K562 (cell line): ENCODE measurements around the gene PA2G4. TPM values are rescaled to one million over a fixed set of nuclear protein-coding genes. Genes with fewer than 3 reads are reported as not detected.

ENCODE experiments used
- CBFA2T3 ChIP-seq: fragments of 450-650 bp; IDR thresholded peaks from 2 replicates; pipeline ENCODE4 v1.6.1; 2017
- CREB3 ChIP-seq: fragments of 450-650 bp; conservative IDR thresholded peaks from 2 replicates; pipeline ENCODE4 v1.6.1; 2016; ENCODE audit warnings: missing genetic modification characterization, low read depth, mild to moderate bottlenecking, missing compliant biosample characterization, moderate library complexity
- CREB5 ChIP-seq: fragments of 250-450 bp; sonication (Bioruptor Pico); IDR thresholded peaks from 2 replicates; pipeline ENCODE4 v1.5.0; 2020; ENCODE audit warnings: mild to moderate bottlenecking
- CTBP1 ChIP-seq: fragments of 450-650 bp; IDR thresholded peaks from 2 replicates; pipeline ENCODE4 v1.6.1; 2016; ENCODE audit warnings: borderline replicate concordance
- MYBL2 ChIP-seq, 2 experiments: fragments of 450-650 bp in 1 of 2; sonication (generic) in 1 of 2; formaldehyde crosslinking in 1 of 2; IDR thresholded peaks; 2 replicates each; pipeline versions ENCODE4 v1.6.1 to v1.8.1; 2017 to 2022; ENCODE audit warnings: borderline replicate concordance in 1 of 2, inconsistent platforms in 1 of 2, low read depth in 1 of 2, mild to moderate bottlenecking in 1 of 2, missing genetic modification reagents in 1 of 2, moderate library complexity in 1 of 2
- NCOA1 ChIP-seq: fragments of 450-650 bp; IDR thresholded peaks from 2 replicates; pipeline ENCODE4 v1.6.1; 2016; ENCODE audit warnings: low read depth
- NFE2 ChIP-seq: IDR thresholded peaks from 2 replicates; pipeline ENCODE4 v1.6.1; 2014; ENCODE audit warnings: antibody characterized with exemption, low read depth
- NRF1 ChIP-seq, 2 experiments: fragments of 450-650 bp; IDR thresholded peaks in 1 of 2; conservative IDR thresholded peaks in 1 of 2; 2 replicates each; pipeline ENCODE4 v1.6.1; 2014; ENCODE audit warnings: mild to moderate bottlenecking in 2 of 2
- PYGO2 ChIP-seq: fragments of 450-650 bp; IDR thresholded peaks from 2 replicates; pipeline ENCODE4 v1.6.1; 2016; ENCODE audit warnings: mild to moderate bottlenecking, missing genetic modification characterization, moderate library complexity, missing compliant biosample characterization
- RREB1 ChIP-seq: fragments of 250-450 bp; sonication (Bioruptor Pico); IDR thresholded peaks from 2 replicates; pipeline ENCODE4 v1.4.0; 2020
- SAP30 ChIP-seq: fragments of 200-600 bp; sonication (generic); IDR thresholded peaks from 2 replicates; pipeline ENCODE4 v1.6.1; 2012; ENCODE audit warnings: borderline replicate concordance, low read depth, mild to moderate bottlenecking, moderate library complexity, low read length, control low read depth, inconsistent platforms; ENCODE audit not compliant: insufficient read depth, poor library complexity, severe bottlenecking
- SRSF7 ChIP-seq: fragments of 200-400 bp; formaldehyde crosslinking; optimal IDR thresholded peaks from 2 replicates; pipeline ENCODE3; 2017; ENCODE audit warnings: mild to moderate bottlenecking, low read depth, low read length
- SUPT5H ChIP-seq: fragments of 450-650 bp; IDR thresholded peaks from 2 replicates; pipeline ENCODE4 v1.6.1; 2016
- ZFPM2 ChIP-seq: fragments of 250-450 bp; sonication (Bioruptor Pico); IDR thresholded peaks from 2 replicates; pipeline ENCODE4 v1.5.1; 2022; ENCODE audit warnings: mild to moderate bottlenecking
- ZNF165 ChIP-seq: fragments of 250-450 bp; sonication (Bioruptor Pico); IDR thresholded peaks from 2 replicates; pipeline ENCODE4 v1.4.0; 2020; ENCODE audit warnings: borderline replicate concordance
- ZNF217 ChIP-seq: sonication (generic); formaldehyde crosslinking; IDR thresholded peaks from 2 replicates; pipeline ENCODE4 v1.8.0; 2022; ENCODE audit warnings: mild to moderate bottlenecking, missing genetic modification reagents
- ZNF699 ChIP-seq: fragments of 250-450 bp; sonication (Bioruptor Pico); IDR thresholded peaks from 2 replicates; pipeline ENCODE4 v1.8.0; 2021; ENCODE audit warnings: mild to moderate bottlenecking, moderate library complexity; ENCODE audit not compliant: insufficient replicate concordance
- polyA plus RNA-seq, 8 experiments: library from polyadenylated mRNA; depleted of rRNA in 4 of 8; stranded (reverse) in 5 of 8; unstranded in 3 of 8; fragments of >200 nt; fragmentation: Nextera tagmentation in 2 of 8; fragmentation: Illumina TruSeq in 1 of 8; extraction: Ambion mirVana in 2 of 8; extraction: Trizol in 1 of 8; gene quantifications; 2 replicates each; pipeline versions ENCODE4 v1.2.1 to v1.2.3, GENCODE V29; 2011 to 2014; ENCODE audit warnings: inconsistent platforms in 1 of 8, missing spikeins in 1 of 8
- total RNA-seq, 7 experiments: library from RNA; depleted of rRNA in 6 of 7; stranded (reverse); fragments of >200 nt in 6 of 7; fragmentation: Illumina TruSeq in 2 of 7; extraction: Trizol in 2 of 7; gene quantifications; 2 replicates each; pipeline versions ENCODE4 v1.2.1 to v1.2.3, GENCODE V29; 2011 to 2021; ENCODE audit warnings: low replicate concordance in 1 of 7
- TF ChIP-seq, protein P1 (sequence below), 2 experiments: fragments of 450-650 bp in 1 of 2; sonication (generic) in 1 of 2; formaldehyde crosslinking in 1 of 2; IDR thresholded peaks in 1 of 2; conservative IDR thresholded peaks in 1 of 2; 2 replicates each; pipeline versions ENCODE4 v1.6.1 to v1.8.1; 2016 to 2023; ENCODE audit warnings: mild to moderate bottlenecking in 2 of 2, moderate library complexity in 2 of 2, inconsistent platforms in 1 of 2, missing genetic modification reagents in 1 of 2

The PA2G4 gene
- total and polyA plus RNA-seq, 9 of the 15 experiments (the other 6 are each of a cell fraction or from before 2014, with no cell fraction given), result 230 to 925 (median 638) TPM

GRCh38 chr12:56104109-56104814, at the start of gene PA2G4 (continued):
- TF ChIP-seq RREB1 (CRISPR knock-in tag) (no peak), SUPT5H (peak; percentile 90), ZNF699 (no peak), CTBP1 (no peak; the same call in 1 of the 2 replicates), ZNF165 (CRISPR knock-in tag) (no peak), PYGO2 (tag) (no peak), CREB3 (tag) (no peak), SRSF7 (no peak), NCOA1 (no peak), NRF1 (conservative IDR thresholded peaks at IDR 0.05 in 1 of 2, IDR thresholded peaks at IDR 0.05 in 1 of 2) (peak; percentile 86 to 88), SAP30 (no peak), MYBL2 (IDR thresholded peaks at IDR 0.05; ENCODE audit: low read depth) (peak; percentile 12; the same call in 1 of the 2 replicates), MYBL2 (CRISPR knock-in tag; IDR thresholded peaks at IDR 0.05; ENCODE audit: borderline replicate concordance) (no peak), NFE2 (no peak), CBFA2T3 (no peak), CREB5 (no peak), ZNF217 (CRISPR knock-in tag) (0 out of 2 replicates have a peak, but pooled peaks have one; percentile 30), ZFPM2 (CRISPR knock-in tag) (no peak)
- TF ChIP-seq, protein P1, sequence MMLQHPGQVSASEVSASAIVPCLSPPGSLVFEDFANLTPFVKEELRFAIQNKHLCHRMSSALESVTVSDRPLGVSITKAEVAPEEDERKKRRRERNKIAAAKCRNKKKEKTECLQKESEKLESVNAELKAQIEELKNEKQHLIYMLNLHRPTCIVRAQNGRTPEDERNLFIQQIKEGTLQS (IDR thresholded peaks at IDR 0.05), result no peak
- TF ChIP-seq, protein P1 (CRISPR knock-in tag; conservative IDR thresholded peaks at IDR 0.05), result no peak
